Fibroblast of peridontal ligament (primary cell): ENCODE data around the gene ZNF773.
A peak's percentile ranks its signal among the peaks of the same experiment; 100 is the strongest.
"Not testable (repeated sequence)": the region's sequence is repeated elsewhere in the genome, so short reads cannot be mapped to it uniquely, and the experiment has no call there.

Experiments
- DNase-seq: peaks from one replicate; pipeline ENCODE4 v3.0.0-alpha.2; 2010; ENCODE audit errors: extremely low read depth

ZNF773 gene

DNA sequence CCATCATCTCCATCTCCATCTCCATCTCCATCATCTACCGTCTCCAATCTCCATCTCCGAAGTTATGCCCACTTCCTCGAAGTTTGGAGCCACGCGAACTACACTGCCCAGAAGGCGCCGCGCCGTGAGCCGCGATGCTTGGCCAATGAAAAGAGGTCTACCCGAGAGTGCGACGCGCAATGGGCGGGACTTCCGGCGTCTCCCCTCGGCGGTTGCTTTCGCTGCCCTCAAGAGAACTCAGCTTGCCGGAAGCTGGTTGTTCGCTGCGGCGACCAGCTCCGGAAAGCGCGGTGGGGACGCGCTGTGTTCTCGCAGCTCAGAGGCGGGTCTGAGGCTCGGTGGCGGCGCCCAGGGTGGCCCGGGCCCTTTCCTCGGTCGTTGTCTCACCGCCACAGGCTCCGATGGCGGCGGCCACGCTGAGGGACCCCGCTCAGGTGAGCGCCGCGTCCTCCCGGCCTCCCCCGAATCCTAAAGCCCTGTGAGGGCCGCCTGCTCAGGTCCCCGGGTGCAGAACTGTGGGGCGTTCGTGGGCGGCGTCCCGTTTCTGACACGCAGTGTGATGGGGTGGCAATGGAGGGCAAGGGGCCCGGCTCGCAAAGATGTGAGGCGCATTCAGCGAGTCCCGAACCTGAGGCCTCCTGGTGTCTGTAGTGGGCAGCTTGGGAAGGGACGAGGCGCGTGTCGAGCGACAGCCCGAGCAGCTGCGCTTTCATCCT lies at the start of gene ZNF773:
Gene ZNF773, plus strand, starts transcription at position 259 of the 716 bp plus-strand sequence. Its CDS starts 143 bp downstream, at position 402.
- peak; percentile 94 for DNase-seq

GRCh38 chr19:57452307-57452706 lies 47.4 kb upstream of the ZNF773 start:
- no peak for DNase-seq

GRCh38 chr19:57465680-57466381 lies 33.9 kb upstream of the ZNF773 start:
- DNase-seq: peak; percentile 29

DNA sequence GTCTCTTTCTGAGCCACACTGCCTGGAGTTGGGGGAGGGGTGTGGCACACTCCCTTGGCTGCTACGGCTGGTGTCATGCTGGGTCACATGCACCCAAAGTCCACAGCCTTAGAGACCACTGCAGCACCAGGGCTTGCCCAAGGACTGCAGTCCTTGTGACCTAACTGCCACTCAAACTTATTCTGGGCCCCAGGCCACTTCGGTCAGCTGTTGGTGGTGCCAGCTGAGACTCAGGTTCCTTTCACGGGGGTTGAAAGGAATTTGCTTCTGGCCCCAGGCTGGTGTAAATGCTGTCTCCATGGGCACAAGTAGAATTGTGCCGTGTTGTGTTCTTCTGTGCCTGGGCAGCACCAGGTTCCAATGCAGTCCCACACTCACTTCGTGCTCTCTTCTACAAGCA lies 33.2 kb upstream of the ZNF773 start:
- no peak for DNase-seq

DNA sequence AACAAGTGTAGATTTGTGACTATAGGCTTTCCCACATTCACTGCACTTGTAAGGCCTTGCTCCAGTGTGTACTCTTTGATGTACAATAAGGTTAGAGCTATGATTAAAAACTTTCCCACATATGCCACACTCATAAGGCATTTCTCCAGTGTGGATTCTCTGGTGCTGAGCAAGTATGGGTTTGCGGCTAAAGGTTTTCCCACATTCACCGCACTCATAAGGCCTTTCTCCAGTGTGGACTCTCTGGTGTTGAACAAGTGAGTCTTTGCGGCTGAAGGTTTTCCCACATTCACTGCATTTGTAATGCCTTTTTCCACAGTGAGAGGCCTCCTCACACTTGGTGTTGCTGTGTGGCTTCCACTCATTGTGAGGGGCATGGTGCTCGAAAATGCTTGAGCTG lies 26.1 kb upstream of the ZNF773 start:
- no peak for DNase-seq

DNA sequence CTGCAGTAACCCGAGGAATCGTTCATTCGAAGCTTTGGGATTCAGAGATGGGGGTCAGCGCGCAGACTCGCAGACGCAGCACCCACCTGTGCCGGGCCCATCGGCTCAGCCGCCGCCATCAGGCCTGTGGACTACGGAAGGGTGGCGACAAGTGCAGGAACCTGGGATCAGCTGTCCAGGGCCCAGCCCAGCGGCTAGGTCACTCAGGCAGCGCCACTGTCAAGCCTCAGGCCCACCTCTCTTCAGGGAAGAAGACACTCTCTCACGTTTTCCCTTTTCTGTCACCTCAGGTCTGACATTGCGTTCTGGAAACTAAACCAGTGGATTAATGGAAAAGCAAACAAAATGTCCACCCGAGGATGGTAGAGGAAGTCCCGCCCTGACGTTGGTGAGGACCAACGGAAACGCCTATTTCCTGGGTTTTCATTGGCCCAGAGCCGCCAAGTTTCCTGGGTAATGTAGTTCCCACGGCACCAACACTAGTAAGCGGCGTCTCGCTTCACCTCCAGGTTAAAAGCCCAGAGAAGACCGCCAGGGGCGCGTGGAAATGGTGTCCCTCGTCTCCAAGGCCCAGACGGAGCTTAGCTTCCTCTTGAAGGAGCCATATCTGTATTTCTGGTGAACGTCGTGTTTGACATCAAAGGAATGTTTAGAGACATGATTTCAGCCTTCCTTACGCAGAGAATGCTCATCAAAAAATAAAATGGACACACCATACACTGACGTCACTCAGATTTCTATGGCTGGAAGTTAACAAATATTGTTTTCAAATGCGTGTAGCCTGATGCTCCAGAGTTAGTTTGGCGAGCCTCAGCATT lies 22.3 kb upstream of the ZNF773 start, which contains the start of gene ZNF772:
Gene ZNF772, minus strand, starts transcription at position 376 of the 818 bp plus-strand sequence. Its CDS starts 257 bp downstream, at position 119.
- peak; percentile 94 for DNase-seq

DNA sequence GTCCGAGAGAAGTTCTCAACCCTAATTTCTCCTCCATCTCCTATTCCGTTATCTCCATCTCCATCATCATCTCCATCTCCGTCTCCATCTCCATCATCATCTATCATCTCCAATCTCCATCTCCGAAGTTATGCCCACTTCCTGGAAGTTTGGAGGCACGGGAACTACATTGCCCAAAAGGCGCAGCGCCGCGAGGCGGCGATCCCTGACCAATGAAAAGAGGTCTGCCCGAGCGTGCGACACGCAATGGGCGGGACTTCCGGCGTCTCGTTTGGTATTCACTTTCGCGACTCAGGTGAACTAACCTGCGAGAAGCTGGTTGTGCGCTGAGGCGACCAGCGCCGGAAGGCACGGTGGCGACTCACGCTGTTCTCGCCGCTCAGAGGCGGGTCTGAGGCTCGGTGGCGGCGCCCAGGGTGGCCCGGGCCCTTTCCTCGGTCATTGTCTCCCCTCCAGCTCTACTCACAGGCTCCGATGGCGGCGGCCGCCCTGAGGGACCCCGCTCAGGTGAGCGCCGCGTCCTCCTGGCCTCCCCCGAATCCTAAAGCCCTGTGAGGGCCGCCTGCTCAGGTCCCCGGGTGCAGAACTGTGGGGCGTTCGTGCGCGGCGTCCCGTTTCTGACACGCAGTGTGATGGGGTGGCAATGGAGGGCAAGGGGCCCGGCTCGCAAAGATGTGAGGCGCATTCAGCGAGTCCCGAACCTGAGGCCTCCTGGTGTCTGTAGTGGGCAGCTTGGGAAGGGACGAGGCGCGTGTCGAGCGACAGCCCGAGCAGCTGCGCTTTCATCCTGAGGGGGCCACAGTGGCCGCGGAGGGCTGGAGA lies 12.1 kb upstream of the ZNF773 start, which contains the start of gene ZNF419:
Gene ZNF419, plus strand, starts transcription at position 274 of the 822 bp plus-strand sequence. Its CDS starts 201 bp downstream, at position 475.
- peak; percentile 82 for DNase-seq

- DNase-seq: peak; percentile 48
Measured at GRCh38 chr19:57488299-57488644, 11.5 kb upstream of the ZNF773 start.

DNA sequence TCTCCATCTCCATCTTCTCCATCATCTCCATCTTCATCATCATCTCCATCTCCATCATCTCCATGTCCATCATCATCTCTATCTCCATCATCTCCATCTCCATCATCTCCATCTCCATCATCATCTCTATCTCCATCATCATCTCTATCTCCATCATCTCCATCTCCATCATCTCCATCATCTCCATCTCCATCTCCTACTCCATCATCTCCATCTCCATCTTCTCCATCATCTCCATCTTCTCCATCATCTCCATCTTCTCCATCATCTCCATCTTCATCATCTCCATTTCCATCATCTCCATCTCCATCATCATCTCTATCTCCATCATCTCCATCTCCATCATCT lies 432 bp upstream of the ZNF773 start:
- peak; percentile 1 for DNase-seq

DNA sequence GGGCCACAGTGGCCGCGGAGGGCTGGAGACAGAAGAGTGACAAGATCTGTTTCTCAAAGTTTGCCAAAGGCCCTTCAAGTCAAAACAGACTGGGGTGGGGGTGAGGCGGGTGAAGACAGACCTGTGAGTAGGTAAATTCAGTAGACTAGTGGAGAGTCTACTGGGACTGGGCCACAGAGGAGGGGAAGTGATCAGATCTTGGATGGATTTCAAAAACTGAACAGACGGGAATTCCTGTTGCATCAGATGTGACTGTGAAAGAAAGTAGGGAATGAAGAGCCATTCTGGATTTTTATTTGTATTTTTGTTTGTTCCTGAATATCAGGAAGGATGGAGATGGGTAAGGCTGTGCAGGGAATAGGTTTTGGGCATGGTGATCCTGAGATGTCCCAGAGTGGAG lies 662 bp downstream of the ZNF773 start:
- DNase-seq: peak; percentile 73

- no peak for DNase-seq
Measured at GRCh38 chr19:57506163-57506562, 6.4 kb downstream of the ZNF773 start.

- DNase-seq: no peak
Measured at GRCh38 chr19:57511484-57511883, 11.7 kb downstream of the ZNF773 start.

- peak; percentile 11 for DNase-seq
Measured at GRCh38 chr19:57512845-57513244, 13.1 kb downstream of the ZNF773 start.

- no peak for DNase-seq
Measured at GRCh38 chr19:57515255-57515654, 15.5 kb downstream of the ZNF773 start.

DNA sequence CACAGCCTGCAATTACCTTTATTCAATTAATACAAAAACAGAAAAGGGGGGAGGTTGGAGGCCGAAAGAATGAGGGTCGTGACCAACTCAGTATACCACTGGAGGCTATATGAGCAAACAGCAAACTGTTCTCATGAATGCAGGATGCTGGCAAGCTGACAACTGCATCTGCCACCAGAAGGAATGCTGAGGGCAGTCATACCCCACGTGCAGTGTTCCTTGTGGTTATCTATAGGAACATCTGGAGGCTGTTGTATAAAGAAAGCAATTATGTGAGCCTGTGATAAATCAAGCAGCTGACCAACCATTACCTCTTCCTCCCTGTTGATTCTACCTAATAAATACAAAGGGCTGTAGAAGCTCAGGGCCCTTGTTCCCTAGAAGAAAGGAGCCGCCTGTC lies 18.3 kb downstream of the ZNF773 start:
- DNase-seq: not testable (repeated sequence)

DNA sequence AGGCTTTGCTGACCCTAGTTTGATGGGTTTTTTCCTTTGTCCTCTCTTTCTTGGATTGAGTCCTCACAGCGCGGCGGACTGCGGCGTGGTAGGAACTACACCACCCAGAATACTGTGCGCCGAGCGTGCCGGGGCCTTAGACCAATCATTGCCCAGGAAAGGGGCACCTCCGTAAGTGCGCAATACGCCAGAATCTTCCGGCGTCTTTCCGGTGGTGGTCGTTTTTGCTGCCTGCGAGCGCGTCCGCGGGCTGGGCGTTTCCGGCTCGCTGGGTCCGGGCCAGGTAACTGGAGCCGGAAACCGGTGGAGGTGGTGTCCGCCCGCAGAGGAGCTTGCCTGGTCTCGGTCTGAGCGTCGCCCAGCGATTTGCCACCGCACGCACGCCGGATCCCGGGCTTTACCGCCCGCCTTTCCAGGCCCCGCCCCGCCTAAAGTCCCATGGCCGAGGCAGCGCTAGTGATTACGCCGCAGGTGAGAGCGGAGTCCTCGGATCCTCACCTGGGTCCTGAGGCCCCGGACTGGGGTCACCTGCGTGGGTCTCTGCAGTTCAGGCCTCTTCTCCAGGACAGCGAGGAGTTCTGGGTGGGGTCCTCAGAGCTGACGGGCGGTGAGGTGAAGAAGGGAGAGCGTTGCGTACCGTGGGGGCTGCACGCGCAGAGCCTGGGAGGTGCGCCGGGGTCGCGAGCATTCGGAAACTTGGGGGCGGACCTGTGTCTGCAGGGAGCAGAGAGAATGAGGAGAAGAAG lies 27.6 kb downstream of the ZNF773 start, which contains the start of gene ZNF549:
Gene ZNF549, plus strand, starts transcription at position 221 of the 746 bp plus-strand sequence. Its CDS starts 218 bp downstream, at position 439.
- peak; percentile 90 for DNase-seq

- DNase-seq: peak; percentile 7
Measured at GRCh38 chr19:57537953-57538547, 38.3 kb downstream of the ZNF773 start.

DNA sequence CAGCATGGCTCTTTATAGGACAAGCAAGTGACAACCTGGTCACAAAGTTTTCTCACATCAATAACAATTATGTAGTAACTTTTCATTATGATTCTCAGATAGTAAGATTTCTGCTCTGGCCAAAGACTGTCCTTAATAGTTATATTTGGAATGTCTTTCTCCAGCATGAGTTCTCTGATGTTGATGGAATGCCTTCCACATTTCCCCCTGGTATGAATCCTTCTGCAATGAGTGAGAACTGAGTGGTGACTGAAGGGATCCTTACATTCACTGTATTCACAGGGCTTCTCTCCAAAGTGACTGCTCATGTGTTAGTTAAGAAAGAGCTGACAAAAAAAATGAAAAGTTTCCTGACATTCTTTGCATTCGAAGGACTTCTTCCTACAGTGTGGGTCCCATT lies 46.8 kb downstream of the ZNF773 start:
- DNase-seq: no peak

DNA sequence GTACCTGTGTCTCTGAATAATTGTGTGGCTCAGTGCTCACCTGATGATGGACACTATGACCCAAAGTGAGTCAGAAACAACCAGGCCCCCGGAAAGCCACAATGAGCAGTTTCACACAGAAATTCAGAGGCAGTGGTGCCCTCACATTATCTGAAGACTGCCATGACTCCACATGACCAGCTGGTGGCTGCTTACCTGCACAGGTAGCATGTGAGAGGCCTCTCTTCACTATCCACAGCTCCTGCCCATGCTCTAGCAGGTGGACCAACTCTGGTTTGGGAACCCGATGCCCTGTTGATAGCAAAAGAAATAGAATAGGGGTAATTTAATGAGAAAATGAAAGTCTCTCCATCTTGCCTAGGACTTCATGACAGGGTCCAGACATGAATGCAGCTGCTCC lies 52.7 kb downstream of the ZNF773 start:
- no peak for DNase-seq

DNA sequence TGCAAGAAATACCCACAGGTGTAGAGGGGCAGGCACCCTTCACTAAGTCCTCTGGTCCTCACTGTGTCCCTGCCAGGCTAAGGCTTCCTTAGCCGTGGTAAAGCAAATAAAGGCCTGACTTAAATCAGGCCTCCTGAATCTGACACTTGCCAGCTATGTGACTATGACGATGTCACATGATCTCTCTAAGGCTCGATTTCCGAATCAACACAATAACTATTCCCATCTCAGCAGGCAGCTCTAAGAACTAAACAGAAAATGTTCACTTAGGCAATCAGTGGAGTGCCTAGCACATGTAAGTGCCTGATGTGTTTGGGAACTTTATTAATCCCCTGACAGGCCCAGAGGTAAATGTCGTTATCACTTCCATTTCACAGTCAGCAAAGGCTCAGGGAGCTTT lies 57.9 kb downstream of the ZNF773 start:
- DNase-seq: no peak
